Heart left ventricle (tissue), 13 donors: ENCODE data around the gene LLGL2.

ENCODE experiments used
- POLR2A ChIP-seq, 2 donors: fragments of 450-650 bp; IDR thresholded peaks; one replicate each; pipeline ENCODE4 v1.6.1; 2017; ENCODE audit warnings: antibody characterized with exemption in 2 of 2, mild to moderate bottlenecking in 2 of 2, moderate library complexity in 2 of 2
- TF ChIP-seq, protein P1 (sequence below), 12 donors: fragments of 200-600 bp; sonication (generic) in 4 of 12; IDR thresholded peaks; one replicate each; pipeline versions ENCODE4 v1.5.0 to v1.8.0; 2018 to 2022; ENCODE audit warnings: antibody characterized with exemption in 12 of 12, mild to moderate bottlenecking in 5 of 12
- donor health status: ischemic (EF 13 %, LVEDD 7.1; RV severe dilation, severe dysfunction).
- donor health status: DM: no; HTN: yes; CAD: no.
- donor health status: DM: no; HTN: no; CAD: no.
- donor health status: ischemic (EF 25% LVEDD 6.9; RV normal size, moderate dysfunction).
- donor health status: ischemic (EF 25% LVEDD 5.7; RV mildly dilated, moderate dysfunction).
- donor health status: ischemic (EF 35%, LVEDD 5.7; RV mildly dilated, moderate dysfunction).
- donor health status: nonischemic (EF 11% LVEDD 7.7; RV severe dilation, severe dysfunction).
- donor health status: DM: yes; HTN: yes; CAD: no.
- donor health status: PGD.
- donor health status: ischemic (EF 29% LVEDD 5.4; RV normal size, mild dysfunction).
- donor health status: nonischemic (EF 23%, LVEDD 6.1; RV moderate dilation, normal function).

DNA sequence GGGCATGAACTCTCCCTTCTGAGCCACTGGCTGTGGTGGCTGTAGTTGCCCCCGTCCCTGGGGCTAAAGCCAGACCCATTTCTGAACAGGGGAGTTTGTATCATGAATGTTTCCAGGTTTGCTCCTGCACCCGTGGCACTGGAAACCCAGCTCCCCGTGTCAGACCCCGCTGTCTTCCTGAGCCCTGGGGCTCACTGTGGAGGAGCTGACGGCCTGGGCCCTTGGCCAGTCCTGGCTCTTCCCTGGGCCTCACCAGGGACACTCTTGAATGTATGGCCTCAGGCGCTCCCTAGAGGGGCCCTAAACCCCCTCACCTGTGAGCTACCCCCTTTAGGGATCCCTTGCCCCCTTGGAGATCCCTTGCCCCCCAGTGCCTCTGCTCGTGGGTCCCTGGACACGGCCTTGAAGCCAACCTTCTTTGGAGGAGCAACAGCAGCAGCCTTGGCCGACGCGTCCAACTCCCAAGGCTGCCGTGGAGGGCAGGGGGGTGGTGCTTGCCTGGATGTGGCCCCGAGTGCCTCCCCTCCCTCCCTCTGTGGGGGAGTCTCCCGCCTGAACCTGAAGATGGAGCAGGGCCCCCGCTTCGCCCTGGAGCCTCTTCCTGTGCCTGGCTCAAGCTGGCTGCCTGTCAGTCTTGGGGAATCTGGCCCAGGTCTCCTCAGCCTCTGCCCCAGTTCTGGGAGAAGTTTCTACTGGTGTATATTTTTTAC is 26.0 kb upstream of the LLGL2 start:
- TF ChIP-seq, protein P1, sequence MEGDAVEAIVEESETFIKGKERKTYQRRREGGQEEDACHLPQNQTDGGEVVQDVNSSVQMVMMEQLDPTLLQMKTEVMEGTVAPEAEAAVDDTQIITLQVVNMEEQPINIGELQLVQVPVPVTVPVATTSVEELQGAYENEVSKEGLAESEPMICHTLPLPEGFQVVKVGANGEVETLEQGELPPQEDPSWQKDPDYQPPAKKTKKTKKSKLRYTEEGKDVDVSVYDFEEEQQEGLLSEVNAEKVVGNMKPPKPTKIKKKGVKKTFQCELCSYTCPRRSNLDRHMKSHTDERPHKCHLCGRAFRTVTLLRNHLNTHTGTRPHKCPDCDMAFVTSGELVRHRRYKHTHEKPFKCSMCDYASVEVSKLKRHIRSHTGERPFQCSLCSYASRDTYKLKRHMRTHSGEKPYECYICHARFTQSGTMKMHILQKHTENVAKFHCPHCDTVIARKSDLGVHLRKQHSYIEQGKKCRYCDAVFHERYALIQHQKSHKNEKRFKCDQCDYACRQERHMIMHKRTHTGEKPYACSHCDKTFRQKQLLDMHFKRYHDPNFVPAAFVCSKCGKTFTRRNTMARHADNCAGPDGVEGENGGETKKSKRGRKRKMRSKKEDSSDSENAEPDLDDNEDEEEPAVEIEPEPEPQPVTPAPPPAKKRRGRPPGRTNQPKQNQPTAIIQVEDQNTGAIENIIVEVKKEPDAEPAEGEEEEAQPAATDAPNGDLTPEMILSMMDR (IDR thresholded peaks at IDR 0.05): no peak
- TF ChIP-seq POLR2A (IDR thresholded peaks at IDR 0.05): no peak
